Measurements from ENCODE around the gene CLDN10. TPM values are rescaled to one million over a fixed set of nuclear protein-coding genes. Genes with fewer than 3 reads are reported as not detected.

Gene CLDN10
- total RNA-seq, 1 experiment from 2014 or later: 24.7 TPM

DNA sequence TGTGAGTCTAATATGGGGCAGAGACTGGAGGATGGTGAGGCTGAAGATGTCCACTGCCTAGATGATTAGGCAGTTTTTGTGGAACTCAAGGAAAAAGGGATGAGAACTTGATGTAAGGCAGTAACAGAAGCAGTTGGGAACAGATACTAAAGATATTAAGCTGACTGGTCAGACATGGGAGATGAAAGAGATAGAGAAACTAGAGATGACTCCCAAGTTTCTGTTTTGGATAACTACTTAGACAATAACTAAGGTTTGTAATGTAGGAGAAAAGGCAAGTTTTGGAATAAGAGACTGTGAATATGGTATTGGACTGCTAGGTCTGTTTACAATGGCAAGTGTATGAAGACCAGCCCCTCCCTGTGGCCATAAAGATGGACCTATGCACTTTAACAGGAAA, 43.5 kb upstream of the CLDN10 start (continued):
- TF ChIP-seq, protein P1, sequence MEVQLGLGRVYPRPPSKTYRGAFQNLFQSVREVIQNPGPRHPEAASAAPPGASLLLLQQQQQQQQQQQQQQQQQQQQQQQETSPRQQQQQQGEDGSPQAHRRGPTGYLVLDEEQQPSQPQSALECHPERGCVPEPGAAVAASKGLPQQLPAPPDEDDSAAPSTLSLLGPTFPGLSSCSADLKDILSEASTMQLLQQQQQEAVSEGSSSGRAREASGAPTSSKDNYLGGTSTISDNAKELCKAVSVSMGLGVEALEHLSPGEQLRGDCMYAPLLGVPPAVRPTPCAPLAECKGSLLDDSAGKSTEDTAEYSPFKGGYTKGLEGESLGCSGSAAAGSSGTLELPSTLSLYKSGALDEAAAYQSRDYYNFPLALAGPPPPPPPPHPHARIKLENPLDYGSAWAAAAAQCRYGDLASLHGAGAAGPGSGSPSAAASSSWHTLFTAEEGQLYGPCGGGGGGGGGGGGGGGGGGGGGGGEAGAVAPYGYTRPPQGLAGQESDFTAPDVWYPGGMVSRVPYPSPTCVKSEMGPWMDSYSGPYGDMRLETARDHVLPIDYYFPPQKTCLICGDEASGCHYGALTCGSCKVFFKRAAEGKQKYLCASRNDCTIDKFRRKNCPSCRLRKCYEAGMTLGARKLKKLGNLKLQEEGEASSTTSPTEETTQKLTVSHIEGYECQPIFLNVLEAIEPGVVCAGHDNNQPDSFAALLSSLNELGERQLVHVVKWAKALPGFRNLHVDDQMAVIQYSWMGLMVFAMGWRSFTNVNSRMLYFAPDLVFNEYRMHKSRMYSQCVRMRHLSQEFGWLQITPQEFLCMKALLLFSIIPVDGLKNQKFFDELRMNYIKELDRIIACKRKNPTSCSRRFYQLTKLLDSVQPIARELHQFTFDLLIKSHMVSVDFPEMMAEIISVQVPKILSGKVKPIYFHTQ (CRISPR knock-in tag; IDR thresholded peaks at IDR 0.05): no peak
- TF ChIP-seq GTF2I (CRISPR knock-in tag; conservative IDR thresholded peaks at IDR 0.05): no peak
- TF ChIP-seq CBFB (CRISPR knock-in tag; IDR thresholded peaks at IDR 0.05; ENCODE audit: low read depth): no peak

DNA sequence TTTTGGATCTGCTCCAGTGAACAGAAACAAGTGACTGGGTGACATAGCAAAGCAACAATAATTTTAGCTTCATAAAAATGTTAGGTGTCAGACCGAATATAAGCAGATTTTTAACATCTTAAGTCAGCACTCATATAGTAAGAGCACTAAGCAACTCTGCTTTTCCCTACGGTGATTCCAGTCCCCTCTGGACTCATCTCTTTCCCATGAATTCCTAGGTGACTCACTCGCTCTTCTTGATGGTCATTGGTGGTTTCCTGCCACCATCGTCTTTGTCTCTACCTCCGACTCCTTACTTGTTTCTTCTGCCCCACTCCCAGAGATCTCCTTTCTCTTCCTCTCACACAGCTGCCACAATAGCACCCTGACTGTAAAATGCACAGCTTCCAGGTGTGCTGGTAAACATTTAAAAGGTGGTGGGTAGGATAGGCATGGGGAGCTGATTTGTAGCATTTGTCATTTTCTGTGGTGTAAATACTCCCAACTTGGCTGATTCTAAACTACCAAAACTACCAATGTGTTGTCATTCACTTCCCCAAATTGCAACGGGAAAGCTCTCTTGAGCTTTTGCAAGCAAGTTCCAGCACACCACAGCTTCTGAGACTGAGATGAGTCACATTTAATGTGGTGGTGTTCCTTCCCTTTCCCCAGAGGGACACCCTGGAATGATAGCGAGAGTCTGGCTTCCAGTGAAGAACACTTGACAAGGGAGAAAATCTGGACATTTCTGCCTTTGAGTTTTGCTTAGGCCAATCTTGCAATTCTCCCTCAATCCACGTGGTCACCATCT, 42.8 kb upstream of the CLDN10 start:
- no peak for ATAC-seq
- H3K9me3 Mint-ChIP-seq: no peaks in the 10 kb centered on the region
- CTCF ChIA-PET: no interaction called here
- POLR2A ChIA-PET: no interaction called here
- TF ChIP-seq MYBL2 (CRISPR knock-in tag; IDR thresholded peaks at IDR 0.05) (no peak), SOX15 (CRISPR knock-in tag; IDR thresholded peaks at IDR 0.05) (no peak), ZNF232 (CRISPR knock-in tag; IDR thresholded peaks at IDR 0.05) (no peak), OVOL2 (CRISPR knock-in tag; IDR thresholded peaks at IDR 0.05; ENCODE audit: borderline replicate concordance) (no peak), GRHL2 (CRISPR knock-in tag; IDR thresholded peaks at IDR 0.05; ENCODE audit: insufficient replicate concordance, severe bottlenecking) (no peak), KAT7 (CRISPR knock-in tag; IDR thresholded peaks at IDR 0.05; ENCODE audit: borderline replicate concordance) (no peak), RORB (CRISPR knock-in tag; IDR thresholded peaks at IDR 0.05) (no peak), ATF1 (CRISPR knock-in tag; IDR thresholded peaks at IDR 0.05) (no peak), RELA (CRISPR knock-in tag; IDR thresholded peaks at IDR 0.05; ENCODE audit: borderline replicate concordance) (no peak), IRF2 (CRISPR knock-in tag; IDR thresholded peaks at IDR 0.05; ENCODE audit: borderline replicate concordance, low read depth) (no peak), GABPB1 (CRISPR knock-in tag; IDR thresholded peaks at IDR 0.05) (no peak), HMGA2 (CRISPR knock-in tag; IDR thresholded peaks at IDR 0.05) (no peak), ZNF423 (CRISPR knock-in tag; IDR thresholded peaks at IDR 0.05) (no peak), GTF2I (CRISPR knock-in tag; conservative IDR thresholded peaks at IDR 0.05) (no peak)
- TF ChIP-seq, protein P1 (CRISPR knock-in tag; IDR thresholded peaks at IDR 0.05): no peak
- TF ChIP-seq, protein P2, sequence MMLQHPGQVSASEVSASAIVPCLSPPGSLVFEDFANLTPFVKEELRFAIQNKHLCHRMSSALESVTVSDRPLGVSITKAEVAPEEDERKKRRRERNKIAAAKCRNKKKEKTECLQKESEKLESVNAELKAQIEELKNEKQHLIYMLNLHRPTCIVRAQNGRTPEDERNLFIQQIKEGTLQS (CRISPR knock-in tag; conservative IDR thresholded peaks at IDR 0.05): no peak
- TF ChIP-seq, protein P3, sequence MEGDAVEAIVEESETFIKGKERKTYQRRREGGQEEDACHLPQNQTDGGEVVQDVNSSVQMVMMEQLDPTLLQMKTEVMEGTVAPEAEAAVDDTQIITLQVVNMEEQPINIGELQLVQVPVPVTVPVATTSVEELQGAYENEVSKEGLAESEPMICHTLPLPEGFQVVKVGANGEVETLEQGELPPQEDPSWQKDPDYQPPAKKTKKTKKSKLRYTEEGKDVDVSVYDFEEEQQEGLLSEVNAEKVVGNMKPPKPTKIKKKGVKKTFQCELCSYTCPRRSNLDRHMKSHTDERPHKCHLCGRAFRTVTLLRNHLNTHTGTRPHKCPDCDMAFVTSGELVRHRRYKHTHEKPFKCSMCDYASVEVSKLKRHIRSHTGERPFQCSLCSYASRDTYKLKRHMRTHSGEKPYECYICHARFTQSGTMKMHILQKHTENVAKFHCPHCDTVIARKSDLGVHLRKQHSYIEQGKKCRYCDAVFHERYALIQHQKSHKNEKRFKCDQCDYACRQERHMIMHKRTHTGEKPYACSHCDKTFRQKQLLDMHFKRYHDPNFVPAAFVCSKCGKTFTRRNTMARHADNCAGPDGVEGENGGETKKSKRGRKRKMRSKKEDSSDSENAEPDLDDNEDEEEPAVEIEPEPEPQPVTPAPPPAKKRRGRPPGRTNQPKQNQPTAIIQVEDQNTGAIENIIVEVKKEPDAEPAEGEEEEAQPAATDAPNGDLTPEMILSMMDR (IDR thresholded peaks at IDR 0.05): no peak
- H3K4me3 Mint-ChIP-seq: no peak overlapping the region
- H3K36me3 Mint-ChIP-seq: no peaks in the 10 kb centered on the region
- no peak for DNase-seq (ENCODE audit: low spot score)
- H3K27me3 Mint-ChIP-seq (ENCODE audit: low read depth): no peaks in the 10 kb centered on the region
- H3K27ac Mint-ChIP-seq: no peak overlapping the region
- H3K4me1 Mint-ChIP-seq: peaks cover 8% of the 10 kb centered on the region

Data from WTC11 (cell line).